Chondrocyte (in vitro differentiated cells): ENCODE data around the gene STEAP2. TPM values are rescaled to one million over a fixed set of nuclear protein-coding genes. Genes with fewer than 3 reads are reported as not detected.

ENCODE experiments used
- DNase-seq: peaks from one replicate; pipeline ENCODE4 v3.0.0; 2021; ENCODE audit warnings: mixed read lengths, low spot score
- H3K27ac Mint-ChIP-seq: one replicate; pipeline ENCODE4 v1.8.0; 2021; ENCODE audit warnings: mild to moderate bottlenecking, moderate library complexity, mixed read lengths; ENCODE audit not compliant: unreplicated experiment
- H3K27me3 Mint-ChIP-seq: 2 replicates; pipeline ENCODE4 v1.8.0; 2021; ENCODE audit warnings: low read depth, mixed read lengths
- H3K36me3 Mint-ChIP-seq: 2 replicates; pipeline ENCODE4 v1.8.0; 2021; ENCODE audit warnings: low read depth, mixed read lengths
- H3K4me1 Mint-ChIP-seq: 2 replicates; pipeline ENCODE4 v1.8.0; 2021; ENCODE audit warnings: low read depth, mild to moderate bottlenecking, mixed read lengths
- H3K4me3 Mint-ChIP-seq: one replicate; pipeline ENCODE4 v1.8.0; 2021; ENCODE audit warnings: mild to moderate bottlenecking, moderate library complexity, mixed read lengths; ENCODE audit not compliant: unreplicated experiment
- H3K9me3 Mint-ChIP-seq: 2 replicates; pipeline ENCODE4 v1.8.0; 2021; ENCODE audit warnings: low read depth, mixed read lengths
- CTCF ChIP-seq: fragments of 200-600 bp; sonication (generic); IDR thresholded peaks from 2 replicates; pipeline ENCODE4 v1.5.0; 2021; ENCODE audit warnings: antibody characterized with exemption, mild to moderate bottlenecking, moderate library complexity
- total RNA-seq: library from RNA; stranded (reverse); gene quantifications from 3 replicates; pipeline ENCODE4 v1.2.1, GENCODE V29; 2021

Gene STEAP2
- total RNA-seq, 1 donor from 2014 or later: 0.20 TPM

GRCh38 chr7:90216771-90217170 lies 5.2 kb downstream of the STEAP2 start:
- peaks cover 42% of the 10 kb centered on the region for H3K27me3 Mint-ChIP-seq
- no peak overlapping the region for H3K4me3 Mint-ChIP-seq
- no peak overlapping the region for H3K27ac Mint-ChIP-seq
- no peak for TF ChIP-seq CTCF
- no peaks in the 10 kb centered on the region for H3K4me1 Mint-ChIP-seq
- no peaks in the 10 kb centered on the region for H3K36me3 Mint-ChIP-seq
- H3K9me3 Mint-ChIP-seq: no peaks in the 10 kb centered on the region
- no peak for DNase-seq

GRCh38 chr7:90222390-90222789 lies 10.8 kb downstream of the STEAP2 start:
- no peaks in the 10 kb centered on the region for H3K9me3 Mint-ChIP-seq

GRCh38 chr7:90222811-90223725 lies 11.5 kb downstream of the STEAP2 start:
- Mint-ChIP-seq H3K9me3 (no peaks in the 10 kb centered on the region), H3K4me1 (no peaks in the 10 kb centered on the region), H3K27me3 (peaks cover 54% of the 10 kb centered on the region), H3K4me3 (no peak overlapping the region), H3K36me3 (no peaks in the 10 kb centered on the region), H3K27ac (no peak overlapping the region)
- DNase-seq: no peak
- TF ChIP-seq CTCF: no peak

More at GRCh38 chr7:90222390-90222789, 10.8 kb downstream of the STEAP2 start:
- Mint-ChIP-seq H3K4me3 (no peak overlapping the region), H3K27me3 (peaks cover 59% of the 10 kb centered on the region), H3K36me3 (no peaks in the 10 kb centered on the region), H3K4me1 (no peaks in the 10 kb centered on the region), H3K27ac (no peak overlapping the region)
- TF ChIP-seq CTCF: no peak
- DNase-seq: no peak

- H3K36me3 Mint-ChIP-seq: no peaks in the 10 kb centered on the region
- H3K27ac Mint-ChIP-seq: no peak overlapping the region
- DNase-seq: no peak
- no peaks in the 10 kb centered on the region for H3K9me3 Mint-ChIP-seq
- TF ChIP-seq CTCF: no peak
- H3K4me3 Mint-ChIP-seq: no peak overlapping the region
- H3K27me3 Mint-ChIP-seq: peaks cover 58% of the 10 kb centered on the region
- H3K4me1 Mint-ChIP-seq: no peaks in the 10 kb centered on the region
These were observed 12.7 kb downstream of the STEAP2 start for GRCh38 chr7:90224195-90224594.

GRCh38 chr7:90225181-90225580 lies 13.6 kb downstream of the STEAP2 start:
- H3K36me3 Mint-ChIP-seq: no peaks in the 10 kb centered on the region
- TF ChIP-seq CTCF: no peak
- H3K27ac Mint-ChIP-seq: no peak overlapping the region
- H3K4me1 Mint-ChIP-seq: no peaks in the 10 kb centered on the region
- no peaks in the 10 kb centered on the region for H3K9me3 Mint-ChIP-seq
- DNase-seq: no peak
- H3K4me3 Mint-ChIP-seq: no peak overlapping the region
- peaks cover 57% of the 10 kb centered on the region for H3K27me3 Mint-ChIP-seq
